ENCODE data around the gene WNT8B. TPM values are rescaled to one million over a fixed set of nuclear protein-coding genes. Genes with fewer than 3 reads are reported as not detected.

Gene WNT8B
- polyA plus RNA-seq, 1 donor from 2014 or later, result 0.37 TPM

- Histone ChIP-seq H3K9me2 (ENCODE audit: insufficient read depth, low read length) (no peaks in the 10 kb centered on the region), H4K20me1 (ENCODE audit: insufficient read depth) (no peaks in the 10 kb centered on the region), H3K79me2 (replicated peaks; ENCODE audit: insufficient read depth, low read length) (no peaks in the 10 kb centered on the region), H3K27ac (ENCODE audit: low read length) (no peak overlapping the region), H3K27me3 (ENCODE audit: insufficient read depth, low read depth, low read length) (no peaks in the 10 kb centered on the region), H2AFZ (ENCODE audit: low read depth, low read length) (no peak overlapping the region), H3F3A (ENCODE audit: insufficient read depth, low read length, poor library complexity, severe bottlenecking) (no peaks in the 10 kb centered on the region), H3K9me3 (ENCODE audit: low read length) (no peaks in the 10 kb centered on the region), H3K4me3 (ENCODE audit: low read length) (no peak overlapping the region), H3K36me3 (ENCODE audit: insufficient read depth, low read length) (no peaks in the 10 kb centered on the region), H3K4me2 (ENCODE audit: low read length) (no peak overlapping the region), H3K9ac (ENCODE audit: low read length) (no peak overlapping the region)
- TF ChIP-seq TAF1 (IDR thresholded peaks at IDR 0.05; ENCODE audit: low read depth) (no peak), EP300 (conservative IDR thresholded peaks at IDR 0.05; ENCODE audit: poor library complexity, severe bottlenecking) (no peak), RAD21 (conservative IDR thresholded peaks at IDR 0.05) (no peak), SMC3 (conservative IDR thresholded peaks at IDR 0.05; ENCODE audit: poor library complexity) (no peak), REST (IDR thresholded peaks at IDR 0.05; ENCODE audit: borderline replicate concordance) (no peak), EZH2 (IDR thresholded peaks at IDR 0.05; ENCODE audit: borderline replicate concordance, insufficient read depth, low read length, poor library complexity, severe bottlenecking) (no peak), POLR2AphosphoS5 (IDR thresholded peaks at IDR 0.05) (no peak), MXI1 (conservative IDR thresholded peaks at IDR 0.05; ENCODE audit: poor library complexity, severe bottlenecking) (no peak)
- TF ChIP-seq, protein P1, sequence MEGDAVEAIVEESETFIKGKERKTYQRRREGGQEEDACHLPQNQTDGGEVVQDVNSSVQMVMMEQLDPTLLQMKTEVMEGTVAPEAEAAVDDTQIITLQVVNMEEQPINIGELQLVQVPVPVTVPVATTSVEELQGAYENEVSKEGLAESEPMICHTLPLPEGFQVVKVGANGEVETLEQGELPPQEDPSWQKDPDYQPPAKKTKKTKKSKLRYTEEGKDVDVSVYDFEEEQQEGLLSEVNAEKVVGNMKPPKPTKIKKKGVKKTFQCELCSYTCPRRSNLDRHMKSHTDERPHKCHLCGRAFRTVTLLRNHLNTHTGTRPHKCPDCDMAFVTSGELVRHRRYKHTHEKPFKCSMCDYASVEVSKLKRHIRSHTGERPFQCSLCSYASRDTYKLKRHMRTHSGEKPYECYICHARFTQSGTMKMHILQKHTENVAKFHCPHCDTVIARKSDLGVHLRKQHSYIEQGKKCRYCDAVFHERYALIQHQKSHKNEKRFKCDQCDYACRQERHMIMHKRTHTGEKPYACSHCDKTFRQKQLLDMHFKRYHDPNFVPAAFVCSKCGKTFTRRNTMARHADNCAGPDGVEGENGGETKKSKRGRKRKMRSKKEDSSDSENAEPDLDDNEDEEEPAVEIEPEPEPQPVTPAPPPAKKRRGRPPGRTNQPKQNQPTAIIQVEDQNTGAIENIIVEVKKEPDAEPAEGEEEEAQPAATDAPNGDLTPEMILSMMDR (IDR thresholded peaks at IDR 0.05; ENCODE audit: poor library complexity, severe bottlenecking), result no peak
These were observed 13.9 kb upstream of the WNT8B start for GRCh38 chr10:100448951-100449350.

DNA sequence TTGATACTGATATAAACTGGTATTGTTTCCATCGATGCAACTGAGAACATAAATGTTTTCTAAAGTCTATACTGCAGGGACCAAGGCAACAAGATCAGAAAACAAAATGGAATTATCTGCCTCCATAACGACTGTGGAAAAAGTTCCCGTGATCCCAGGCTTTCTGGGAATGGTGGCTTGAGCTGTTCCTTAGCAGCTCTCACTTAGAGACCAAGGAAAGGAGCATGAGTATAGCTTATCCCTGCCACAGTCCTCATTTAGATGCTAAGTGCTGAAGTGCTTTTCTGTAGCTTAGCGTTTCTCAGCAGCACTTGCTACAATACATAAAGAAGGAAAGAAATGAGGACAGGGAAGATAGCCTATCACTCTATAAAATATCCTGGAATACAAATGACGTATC, 5.5 kb downstream of the WNT8B start:
- H3K79me2 ChIP-seq (replicated peaks; ENCODE audit: insufficient read depth, low read length), result no peaks in the 10 kb centered on the region
- no peaks in the 10 kb centered on the region for H3K36me3 ChIP-seq (ENCODE audit: insufficient read depth, low read length)
- H3K27ac ChIP-seq (ENCODE audit: low read length), result no peak overlapping the region
- no peak overlapping the region for H3K9ac ChIP-seq (ENCODE audit: low read length)
- no peaks in the 10 kb centered on the region for H3F3A ChIP-seq (ENCODE audit: insufficient read depth, low read length, poor library complexity, severe bottlenecking)
- no peak overlapping the region for H3K4me3 ChIP-seq (ENCODE audit: low read length)
- H3K27me3 ChIP-seq (ENCODE audit: insufficient read depth, low read depth, low read length), result peaks cover 67% of the 10 kb centered on the region
- no peaks in the 10 kb centered on the region for H4K20me1 ChIP-seq (ENCODE audit: insufficient read depth)
- H3K4me2 ChIP-seq (ENCODE audit: low read length), result no peak overlapping the region
- H3K9me2 ChIP-seq (ENCODE audit: insufficient read depth, low read length), result no peaks in the 10 kb centered on the region
- H2AFZ ChIP-seq (ENCODE audit: low read depth, low read length), result no peak overlapping the region
- TF ChIP-seq TAF1 (IDR thresholded peaks at IDR 0.05; ENCODE audit: low read depth), result no peak
- TF ChIP-seq, protein P1 (IDR thresholded peaks at IDR 0.05; ENCODE audit: poor library complexity, severe bottlenecking), result no peak
- TF ChIP-seq REST (IDR thresholded peaks at IDR 0.05; ENCODE audit: borderline replicate concordance), result peak; percentile 91
- no peaks in the 10 kb centered on the region for H3K9me3 ChIP-seq (ENCODE audit: low read length)
